ENCODE measurements around the gene TMTC1.

Gene TMTC1

GRCh38 chr12:29778531-29778930 is 5.2 kb downstream of the TMTC1 start:
- DNase-seq: no peak

DNA sequence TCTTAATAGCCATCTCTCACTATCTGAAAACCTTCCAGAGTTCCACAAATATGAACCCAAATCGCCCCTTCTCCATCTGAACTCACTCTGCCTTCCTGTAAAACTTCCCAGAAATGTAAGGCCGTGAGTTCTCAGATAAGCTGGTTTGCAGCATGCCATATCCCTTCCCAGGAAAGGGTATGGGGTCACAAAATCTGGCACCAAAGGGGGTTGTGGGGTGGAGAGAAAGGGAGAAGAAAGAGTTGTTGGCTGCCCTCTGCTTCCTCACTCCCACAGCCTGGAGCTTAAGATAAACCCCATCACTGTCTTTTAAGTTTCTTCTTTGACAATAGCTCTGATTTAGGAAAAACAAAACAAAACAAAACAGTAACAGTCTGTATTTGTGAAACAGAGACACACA is 10.7 kb downstream of the TMTC1 start:
- no peak for DNase-seq

DNA sequence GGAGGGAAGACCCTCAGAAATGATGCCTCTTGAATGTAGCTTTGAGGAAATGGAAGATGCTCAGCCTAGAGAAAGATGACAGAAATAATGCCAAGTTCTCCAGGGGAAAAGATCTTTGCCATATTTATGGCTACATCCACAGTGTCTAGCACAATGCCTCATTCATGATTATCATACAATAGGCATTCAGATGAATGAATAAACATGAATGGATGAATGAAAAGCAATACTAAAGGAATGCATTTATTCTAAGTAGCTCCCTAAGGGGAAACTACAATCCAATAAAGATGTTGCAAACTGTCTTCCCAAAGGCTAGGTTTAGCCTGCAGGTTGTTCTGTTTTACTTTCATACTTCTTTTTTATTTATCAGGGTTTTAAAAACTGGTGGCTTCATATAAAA is 12.0 kb downstream of the TMTC1 start:
- DNase-seq: no peak

- no peak for DNase-seq
Observed at GRCh38 chr12:29771165-29771564, 12.6 kb downstream of the TMTC1 start.

DNA sequence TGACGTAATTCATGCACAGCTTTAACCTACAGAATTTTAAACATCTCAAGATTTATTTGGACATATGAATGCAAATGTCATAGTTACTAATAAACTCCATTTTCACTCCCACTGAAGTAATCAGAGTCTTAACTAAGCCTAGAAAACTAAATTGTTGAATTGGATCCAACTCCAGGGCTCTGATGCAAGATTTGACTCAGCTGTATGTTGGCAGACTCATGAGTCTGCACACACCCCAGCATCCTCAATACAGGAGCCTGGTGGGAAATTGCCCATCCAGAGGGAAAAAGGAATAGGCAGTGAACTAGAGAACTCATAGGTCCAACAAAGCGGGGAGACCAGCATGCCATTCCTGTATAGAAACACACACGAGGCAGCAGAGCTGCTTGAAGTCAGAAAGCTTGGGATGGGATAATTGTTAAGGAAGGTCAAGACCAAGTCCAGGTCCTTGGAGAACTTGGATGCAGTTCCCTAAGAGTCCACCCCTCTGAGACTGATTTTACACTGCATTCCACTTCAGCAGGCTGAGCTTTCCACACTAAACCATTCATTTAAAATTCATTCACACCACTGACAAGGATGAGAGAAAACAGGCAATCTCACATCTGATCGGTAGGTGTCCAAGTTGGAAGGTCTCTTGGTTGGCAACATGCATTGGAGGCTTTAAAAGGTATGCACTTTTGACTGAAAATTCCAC is 14.4 kb downstream of the TMTC1 start:
- no peak for DNase-seq

GRCh38 chr12:29768372-29768771 is 15.4 kb downstream of the TMTC1 start:
- no peak for DNase-seq

GRCh38 chr12:29763301-29763683 is 20.4 kb downstream of the TMTC1 start:
- DNase-seq: no peak

GRCh38 chr12:29762637-29763300 is 21.0 kb downstream of the TMTC1 start:
- no peak for DNase-seq

DNA sequence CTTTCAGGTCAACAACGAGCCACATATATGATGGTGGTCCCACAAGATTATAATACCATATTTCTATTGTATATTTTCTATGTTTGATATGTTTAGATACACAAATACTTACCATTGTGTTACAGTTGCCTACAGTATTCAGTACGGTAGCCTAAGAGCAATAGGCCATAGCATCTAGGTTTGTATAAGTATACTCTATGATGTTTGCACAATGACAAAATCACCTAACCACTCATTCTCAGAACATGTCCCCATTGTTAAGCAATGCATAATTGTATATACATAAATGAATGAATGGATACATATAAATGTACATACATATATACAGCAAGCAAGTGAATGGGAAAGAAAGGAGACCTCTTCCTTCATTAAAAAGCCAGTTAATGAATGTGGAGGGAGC is 23.8 kb downstream of the TMTC1 start:
- no peak for DNase-seq

DNA sequence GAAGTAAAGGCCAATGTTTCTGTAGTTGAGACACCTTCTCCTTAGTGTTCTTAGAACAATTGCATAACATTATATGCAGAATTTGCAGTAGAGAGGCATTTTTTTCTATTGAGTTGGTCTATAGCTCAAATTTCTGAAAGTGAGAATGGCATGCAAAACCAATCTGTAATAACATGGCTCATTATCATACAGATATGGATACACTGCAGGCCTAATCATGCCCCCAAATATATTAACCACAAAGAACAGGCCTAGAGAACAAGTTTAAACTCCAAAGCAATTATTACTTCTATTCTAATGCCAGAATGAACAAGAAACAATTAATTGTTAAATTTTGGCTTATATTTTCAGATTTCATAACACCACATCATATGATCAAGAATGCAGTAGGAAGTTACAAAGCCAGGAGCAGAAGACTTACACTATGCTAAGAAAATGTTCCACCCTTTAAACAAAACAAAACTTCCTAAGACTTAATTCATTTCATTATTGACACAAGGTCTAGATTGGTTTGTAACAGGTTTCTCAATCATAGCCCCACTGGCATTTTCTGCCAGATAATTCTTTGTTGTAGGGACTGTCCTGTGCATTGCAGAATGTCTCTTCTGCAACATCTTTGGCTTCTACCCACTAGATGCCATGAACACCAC is 26.9 kb downstream of the TMTC1 start:
- no peak for DNase-seq

DNA sequence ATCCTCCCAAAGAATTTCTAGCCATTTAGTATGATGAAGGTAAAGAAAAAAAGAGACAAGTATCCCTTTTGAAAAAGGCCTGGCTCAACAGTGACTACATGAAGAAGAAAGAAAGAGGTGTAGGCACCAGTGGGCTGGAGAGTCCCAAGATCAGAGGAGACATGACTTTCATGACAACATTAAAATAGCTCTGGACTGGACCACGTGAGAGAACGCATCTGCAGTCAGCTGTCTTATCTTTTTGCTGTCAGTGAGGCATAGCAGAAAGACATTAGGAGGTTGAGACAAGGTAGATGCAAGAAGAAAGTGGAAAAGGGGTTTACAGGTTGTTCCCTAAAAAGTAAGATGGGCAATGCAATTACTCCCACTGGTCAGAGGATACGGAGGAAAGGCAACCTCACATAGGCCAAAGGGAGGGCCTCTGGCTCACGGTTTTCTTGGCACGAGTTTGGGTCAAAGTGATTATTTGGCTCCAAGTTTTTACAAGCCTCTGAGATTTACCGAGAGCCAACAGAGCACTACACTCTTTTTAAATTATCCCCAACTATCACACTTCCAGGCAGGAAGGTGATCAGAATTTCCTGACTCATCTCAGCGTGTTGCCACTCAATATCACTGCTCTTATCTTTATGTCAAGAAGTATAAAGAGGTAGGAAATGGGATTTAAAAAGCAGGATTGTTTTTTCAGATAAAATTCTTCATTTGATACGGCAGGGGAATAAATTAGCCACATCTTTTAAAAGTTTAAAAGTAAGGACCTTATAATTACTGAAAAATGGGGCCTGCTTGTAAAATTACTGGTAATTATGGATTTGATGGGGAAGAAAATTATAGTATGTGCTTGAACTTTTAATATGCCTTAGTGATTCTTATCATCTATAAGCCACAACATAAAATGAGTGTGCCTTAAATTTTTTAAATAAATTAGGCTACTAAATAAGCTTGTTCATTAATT is 29.2 kb downstream of the TMTC1 start:
- no peak for DNase-seq

DNA sequence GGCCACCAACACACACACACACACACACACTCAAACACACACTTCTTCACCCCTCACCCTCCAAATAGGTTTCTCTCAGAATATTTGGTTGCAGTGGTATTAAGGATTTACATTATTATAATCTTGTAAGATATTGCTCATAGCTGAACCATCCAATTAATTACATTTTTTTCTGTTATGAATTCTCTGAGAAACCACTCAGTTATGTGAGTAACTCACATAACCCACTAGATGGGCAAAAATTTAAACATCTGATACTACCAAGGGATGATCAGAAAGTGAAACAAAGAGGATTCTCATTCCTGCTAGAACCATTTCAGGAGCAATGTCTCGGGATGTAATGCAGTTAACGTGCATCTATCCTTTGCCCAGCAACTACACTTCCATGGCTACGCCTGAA is 31.6 kb downstream of the TMTC1 start:
- DNase-seq: no peak

GRCh38 chr12:29751676-29752075 is 32.1 kb downstream of the TMTC1 start:
- no peak for DNase-seq

- DNase-seq: no peak
Observed at GRCh38 chr12:29750928-29751220, 32.9 kb downstream of the TMTC1 start.

DNA sequence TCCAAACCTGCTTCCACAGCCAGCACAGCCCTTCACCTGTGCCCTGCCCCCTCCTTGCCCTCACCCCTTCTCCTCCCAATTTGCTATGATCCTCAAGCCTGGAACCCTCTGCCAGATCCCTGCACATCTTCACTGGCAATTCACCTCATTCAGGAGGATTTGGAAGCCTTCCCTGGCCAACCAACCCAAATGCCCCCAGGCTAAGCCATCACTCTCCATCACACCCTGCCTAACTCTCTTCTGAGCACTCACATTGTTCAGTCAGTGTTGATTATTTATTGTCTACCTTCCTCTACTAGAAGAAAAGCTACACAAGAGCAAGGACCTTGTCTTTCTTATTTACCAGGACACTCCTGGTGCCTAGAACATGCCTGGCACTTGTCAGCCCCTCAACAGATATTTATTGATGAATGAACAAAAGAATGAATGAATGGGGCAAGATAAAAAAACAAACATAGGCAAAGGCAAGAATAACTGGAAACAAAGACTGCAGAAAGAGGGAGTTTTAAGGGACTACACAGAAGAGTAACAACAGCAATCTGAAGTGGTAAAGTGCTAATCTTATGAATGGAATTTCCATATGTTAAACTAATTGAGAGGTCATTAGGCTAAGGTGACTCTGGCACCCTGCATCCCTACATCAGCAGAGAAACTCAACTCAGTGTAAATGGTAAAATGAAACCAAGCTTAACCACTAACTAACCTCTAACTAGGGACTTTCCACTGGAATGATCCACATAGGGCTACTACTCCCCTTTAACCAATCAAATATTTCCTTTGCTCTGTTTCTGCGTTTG is 33.4 kb downstream of the TMTC1 start:
- no peak for DNase-seq

DNA sequence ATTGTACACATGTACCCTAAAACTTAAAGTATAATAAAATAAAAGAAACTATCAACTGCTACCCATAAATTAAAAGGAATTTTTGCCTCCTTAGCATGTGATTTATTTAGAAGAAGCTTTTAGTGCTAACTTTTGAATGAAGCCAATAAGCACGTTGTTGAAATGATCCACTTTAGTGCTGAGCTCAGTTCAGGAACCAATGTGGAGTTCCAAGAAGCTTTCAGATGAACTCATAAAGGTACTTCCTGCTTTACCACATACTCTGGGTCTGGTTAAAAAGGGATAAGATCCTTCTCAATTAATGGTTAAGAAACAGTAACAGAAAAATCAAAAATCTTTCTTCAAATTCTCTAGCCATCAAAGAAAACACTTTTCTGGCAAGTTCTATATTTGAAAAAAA is 39.4 kb downstream of the TMTC1 start:
- DNase-seq: no peak

DNA sequence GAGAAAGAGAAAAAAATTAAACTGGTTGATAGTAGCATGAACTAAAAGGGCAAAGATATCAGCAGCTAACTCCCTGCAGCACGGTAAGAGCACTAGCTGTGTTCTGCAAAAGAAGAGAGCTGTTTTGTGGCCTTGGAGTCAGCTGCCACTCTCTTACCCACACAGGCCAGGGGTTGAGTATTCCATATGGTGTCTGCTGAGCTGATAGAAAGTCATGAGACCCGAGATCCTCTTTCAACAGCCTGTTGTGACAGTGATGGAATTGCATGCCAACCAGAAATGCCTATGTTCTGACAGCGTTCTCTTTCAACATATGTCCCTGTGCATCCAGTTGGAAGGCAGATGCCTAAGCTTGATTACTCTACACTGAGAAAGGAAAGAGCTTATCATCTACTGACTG is 39.9 kb downstream of the TMTC1 start:
- DNase-seq: no peak

DNA sequence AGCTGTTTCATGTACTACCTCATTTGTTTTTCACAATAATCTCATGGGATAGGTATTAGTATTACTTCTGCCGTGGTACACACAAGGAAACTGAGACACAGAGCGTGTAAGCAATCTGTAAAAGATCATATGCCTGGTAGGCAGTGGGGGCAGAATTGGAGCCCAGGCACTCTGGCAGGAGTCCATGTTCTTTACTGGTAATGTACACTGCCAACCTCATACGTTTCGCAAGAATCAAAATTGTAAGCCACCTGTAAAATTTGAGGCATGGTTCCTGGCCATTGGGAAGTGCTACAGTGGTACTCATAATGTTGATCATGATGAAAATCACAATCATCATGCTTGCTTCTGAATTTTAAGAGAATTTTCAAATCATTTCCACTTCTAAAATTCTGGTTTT is 40.7 kb downstream of the TMTC1 start:
- no peak for DNase-seq

DNA sequence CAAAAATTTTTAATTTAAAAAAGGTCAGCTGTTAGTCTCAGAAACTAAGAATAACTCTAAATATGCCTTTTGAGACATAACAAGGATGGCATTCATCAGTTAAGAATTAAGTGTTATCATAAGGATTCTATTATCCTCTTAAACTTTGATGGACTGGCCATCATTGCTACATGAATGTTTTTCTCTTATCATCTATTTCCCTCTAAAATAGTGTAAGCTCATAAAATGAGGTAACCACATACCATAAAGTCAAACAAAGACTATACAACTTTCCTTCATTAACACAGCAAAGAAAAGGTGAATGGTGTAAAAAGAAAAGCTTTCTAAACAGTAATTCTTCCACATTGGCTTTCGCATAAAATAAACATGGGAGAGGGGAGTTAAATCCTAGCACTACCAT is 41.1 kb downstream of the TMTC1 start:
- no peak for DNase-seq

DNA sequence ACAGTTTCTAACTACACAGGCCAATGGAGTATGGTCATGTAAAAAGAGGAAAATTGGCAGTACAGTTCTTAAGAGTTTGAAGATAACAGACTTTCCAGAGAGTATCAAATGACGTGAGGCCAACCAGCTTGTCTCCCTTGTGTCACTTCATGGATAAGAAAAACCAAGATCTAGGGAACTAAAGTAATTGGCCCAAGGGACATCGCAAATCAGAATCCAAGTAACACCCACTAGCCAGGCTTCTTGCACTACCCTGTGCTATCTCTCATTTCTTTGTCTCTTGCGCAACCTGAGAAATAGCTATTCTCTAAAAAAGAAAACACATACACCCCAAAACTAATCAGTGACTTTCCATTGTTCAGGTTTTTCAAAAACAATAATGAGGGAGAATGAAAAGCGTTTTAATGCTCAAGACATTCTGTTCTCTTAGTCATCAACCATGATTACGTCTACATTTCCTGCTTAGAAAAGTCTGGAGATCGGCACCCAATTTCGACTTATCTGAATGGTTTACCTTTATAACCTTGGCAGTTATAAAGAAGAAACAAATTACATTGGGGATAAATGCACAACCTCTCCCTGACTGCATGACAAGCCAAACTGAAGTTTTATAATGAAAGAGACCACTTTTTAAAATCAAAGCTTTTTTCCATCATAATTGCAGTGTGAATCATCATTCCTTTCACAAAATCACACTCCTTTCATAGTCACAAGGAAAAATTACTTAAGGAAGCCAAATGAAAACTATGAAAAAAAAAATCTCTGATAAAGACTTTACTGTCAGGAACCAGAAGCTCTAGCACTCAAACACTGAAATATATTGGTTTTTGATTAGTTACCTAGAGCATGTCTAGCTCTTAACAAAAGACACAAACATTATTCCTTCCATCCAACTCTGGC is 42.1 kb downstream of the TMTC1 start:
- DNase-seq: no peak

GRCh38 chr12:29739279-29739991 is 44.3 kb downstream of the TMTC1 start:
- no peak for DNase-seq
